Sigmoid colon (tissue), 4 donors: ENCODE measurements around the gene MB.

Experiments used
- EP300 ChIP-seq, 4 donors: sonication (generic); formaldehyde crosslinking; IDR thresholded peaks; one replicate each; pipeline ENCODE4 v1.6.1; 2017; ENCODE audit warnings: antibody characterized with exemption in 4 of 4
- POLR2A ChIP-seq, 2 donors: fragments of 450-650 bp; IDR thresholded peaks; one replicate each; pipeline ENCODE4 v1.6.1; 2016; ENCODE audit warnings: antibody characterized with exemption in 2 of 2, mild to moderate bottlenecking in 2 of 2, moderate library complexity in 2 of 2
- POLR2AphosphoS5 ChIP-seq, 4 donors: sonication (generic); formaldehyde crosslinking; IDR thresholded peaks; one replicate each; pipeline ENCODE4 v1.6.1; 2017; ENCODE audit warnings: antibody characterized with exemption in 4 of 4
- TF ChIP-seq, protein P1 (sequence below), 4 experiments: fragments of 450-650 bp in 3 of 4; fragments of 200-600 bp in 1 of 4; IDR thresholded peaks; one replicate each; pipeline ENCODE4 v1.5.1; 2016 to 2019; ENCODE audit warnings: antibody characterized with exemption in 4 of 4, mild to moderate bottlenecking in 3 of 4, moderate library complexity in 2 of 4

GRCh38 chr22:35580351-35581022, 36.6 kb downstream of the MB start:
- TF ChIP-seq, protein P1, sequence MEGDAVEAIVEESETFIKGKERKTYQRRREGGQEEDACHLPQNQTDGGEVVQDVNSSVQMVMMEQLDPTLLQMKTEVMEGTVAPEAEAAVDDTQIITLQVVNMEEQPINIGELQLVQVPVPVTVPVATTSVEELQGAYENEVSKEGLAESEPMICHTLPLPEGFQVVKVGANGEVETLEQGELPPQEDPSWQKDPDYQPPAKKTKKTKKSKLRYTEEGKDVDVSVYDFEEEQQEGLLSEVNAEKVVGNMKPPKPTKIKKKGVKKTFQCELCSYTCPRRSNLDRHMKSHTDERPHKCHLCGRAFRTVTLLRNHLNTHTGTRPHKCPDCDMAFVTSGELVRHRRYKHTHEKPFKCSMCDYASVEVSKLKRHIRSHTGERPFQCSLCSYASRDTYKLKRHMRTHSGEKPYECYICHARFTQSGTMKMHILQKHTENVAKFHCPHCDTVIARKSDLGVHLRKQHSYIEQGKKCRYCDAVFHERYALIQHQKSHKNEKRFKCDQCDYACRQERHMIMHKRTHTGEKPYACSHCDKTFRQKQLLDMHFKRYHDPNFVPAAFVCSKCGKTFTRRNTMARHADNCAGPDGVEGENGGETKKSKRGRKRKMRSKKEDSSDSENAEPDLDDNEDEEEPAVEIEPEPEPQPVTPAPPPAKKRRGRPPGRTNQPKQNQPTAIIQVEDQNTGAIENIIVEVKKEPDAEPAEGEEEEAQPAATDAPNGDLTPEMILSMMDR (IDR thresholded peaks at IDR 0.05) = no peak
- TF ChIP-seq POLR2A (IDR thresholded peaks at IDR 0.05) = no peak
- no peak for TF ChIP-seq POLR2AphosphoS5 (IDR thresholded peaks at IDR 0.05)
- TF ChIP-seq EP300 (IDR thresholded peaks at IDR 0.05) = no peak
